ENCODE data around the gene MS4A13. TPM values are rescaled to one million over a fixed set of nuclear protein-coding genes. Genes with fewer than 3 reads are reported as not detected.

The MS4A13 gene
- total and polyA plus RNA-seq, 2 of the 8 experiments (the other 6 are each of a cell fraction or from before 2014, with no cell fraction given) = not detected

DNA sequence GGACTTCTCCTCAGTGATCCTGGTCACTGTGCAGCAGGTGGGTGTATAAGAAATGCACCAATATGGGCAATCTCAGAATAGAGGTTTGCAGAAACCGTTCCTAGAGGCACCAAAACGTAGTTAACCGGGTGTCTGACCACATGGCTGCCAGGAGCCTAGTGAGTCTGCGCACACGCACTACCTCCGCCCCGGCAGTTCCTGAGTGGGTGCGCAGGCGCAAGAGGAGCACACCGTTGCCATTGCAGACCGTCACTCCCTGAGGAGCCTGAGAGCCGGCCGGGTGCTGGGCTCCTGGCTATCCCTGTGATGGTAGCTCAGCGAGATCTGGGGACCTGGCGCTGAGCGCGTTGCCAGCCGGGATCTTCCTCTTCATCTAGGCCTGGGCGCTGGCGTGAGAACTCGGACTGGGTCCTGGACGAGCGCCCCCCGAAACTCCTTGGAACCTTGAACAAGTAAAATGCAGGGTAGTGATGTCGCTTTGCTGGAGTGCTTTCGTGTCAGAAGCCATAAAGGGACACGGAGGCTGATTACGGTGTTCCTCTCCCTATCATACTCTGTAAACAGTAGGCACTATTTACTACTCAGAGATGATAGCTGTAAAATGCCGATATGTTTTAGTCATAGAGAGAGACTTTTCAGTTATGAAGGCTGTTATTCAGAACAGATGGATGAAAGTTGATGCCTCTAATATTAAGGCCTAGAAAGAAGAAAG, at the start of gene MS4A13 (continued):
- no peak for TF ChIP-seq CHD2 (IDR thresholded peaks at IDR 0.05; ENCODE audit: low read length)
- TF ChIP-seq GTF2F1 (IDR thresholded peaks at IDR 0.05; ENCODE audit: borderline replicate concordance, low read depth, low read length) = no peak

Measured in H1 (cell line).